Measurements from ENCODE around the gene SNORC.

GRCh38 chr2:232891621-232892071 is 21.6 kb downstream of the SNORC start:
- no peak for TF ChIP-seq CTCF (IDR thresholded peaks at IDR 0.05)
- TF ChIP-seq POLR2A (IDR thresholded peaks at IDR 0.05), result no peak

Data from lower leg skin (tissue), 3 donors.